AG04450 (cell line): Measurements from ENCODE around the gene IRGC. TPM values are rescaled to one million over a fixed set of nuclear protein-coding genes. Genes with fewer than 3 reads are reported as not detected.

Experiments used
- CTCF ChIA-PET: fragments of 300-600, 350-600 bp; formaldehyde crosslinking; extraction: SDS; loops from one replicate; lab custom pipeline; 2022; ENCODE audit warnings: antibody characterized with exemption, inconsistent platforms; lab: Charles Lee
- POLR2A ChIA-PET: fragments of 350-600 bp; formaldehyde crosslinking; extraction: SDS; loops from one replicate; lab custom pipeline; 2021; ENCODE audit warnings: antibody characterized with exemption, inconsistent platforms; lab: Yijun Ruan, JAX
- DNase-seq: peaks from one replicate; pipeline ENCODE4 v3.0.0-alpha.2; 2011; ENCODE audit warnings: low read depth, low spot score
- H3K27ac ChIP-seq: one replicate; pipeline ENCODE4 v1.5.1; 2012; ENCODE audit warnings: low read depth, low read length, control low read depth
- H3K27me3 ChIP-seq: one replicate; pipeline ENCODE4 v1.6.0; 2012; ENCODE audit warnings: low read length; ENCODE audit not compliant: control insufficient read depth, insufficient read depth
- H3K4me3 ChIP-seq: 2 replicates; pipeline ENCODE4 v1.5.1; 2011; ENCODE audit warnings: mild to moderate bottlenecking, low read depth, low read length, control low read depth
- H3K9me3 ChIP-seq: 2 replicates; pipeline ENCODE4 v1.5.1; 2012; ENCODE audit warnings: low read length; ENCODE audit not compliant: control insufficient read depth, insufficient read depth
- polyA plus RNA-seq: library from polyadenylated mRNA; depleted of rRNA; stranded (reverse); fragments of >200 nt; gene quantifications from 2 replicates; pipeline ENCODE4 v1.2.3, GENCODE V29; 2011
- TF ChIP-seq, protein P1 (sequence below): IDR thresholded peaks from 2 replicates; pipeline ENCODE4 v1.5.1; 2011; ENCODE audit warnings: low read depth, low read length, control low read depth, inconsistent platforms

The IRGC gene
- polyA plus RNA-seq, 1 experiment = not detected

DNA sequence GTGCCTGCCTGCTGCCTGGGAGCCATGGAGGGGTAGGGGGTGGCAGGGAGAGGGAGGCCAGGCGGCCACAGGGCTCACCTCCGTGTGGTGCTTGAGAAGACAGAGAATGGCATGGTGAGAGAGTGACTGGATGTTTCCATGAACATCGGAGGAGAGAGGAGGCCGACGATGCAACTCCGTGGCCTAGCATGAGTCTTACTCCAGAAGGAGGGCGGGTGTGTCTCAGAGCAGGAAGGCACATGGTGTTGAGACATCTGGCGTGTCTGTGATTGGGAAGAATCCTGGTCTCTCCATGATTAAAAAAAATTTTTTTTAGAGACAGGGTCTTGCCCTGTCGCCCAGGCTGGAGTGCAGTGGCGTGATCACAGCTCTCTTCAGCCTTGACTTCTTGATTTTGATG, 5.1 kb downstream of the IRGC start:
- no peak overlapping the region for H3K27ac ChIP-seq
- TF ChIP-seq, protein P1, sequence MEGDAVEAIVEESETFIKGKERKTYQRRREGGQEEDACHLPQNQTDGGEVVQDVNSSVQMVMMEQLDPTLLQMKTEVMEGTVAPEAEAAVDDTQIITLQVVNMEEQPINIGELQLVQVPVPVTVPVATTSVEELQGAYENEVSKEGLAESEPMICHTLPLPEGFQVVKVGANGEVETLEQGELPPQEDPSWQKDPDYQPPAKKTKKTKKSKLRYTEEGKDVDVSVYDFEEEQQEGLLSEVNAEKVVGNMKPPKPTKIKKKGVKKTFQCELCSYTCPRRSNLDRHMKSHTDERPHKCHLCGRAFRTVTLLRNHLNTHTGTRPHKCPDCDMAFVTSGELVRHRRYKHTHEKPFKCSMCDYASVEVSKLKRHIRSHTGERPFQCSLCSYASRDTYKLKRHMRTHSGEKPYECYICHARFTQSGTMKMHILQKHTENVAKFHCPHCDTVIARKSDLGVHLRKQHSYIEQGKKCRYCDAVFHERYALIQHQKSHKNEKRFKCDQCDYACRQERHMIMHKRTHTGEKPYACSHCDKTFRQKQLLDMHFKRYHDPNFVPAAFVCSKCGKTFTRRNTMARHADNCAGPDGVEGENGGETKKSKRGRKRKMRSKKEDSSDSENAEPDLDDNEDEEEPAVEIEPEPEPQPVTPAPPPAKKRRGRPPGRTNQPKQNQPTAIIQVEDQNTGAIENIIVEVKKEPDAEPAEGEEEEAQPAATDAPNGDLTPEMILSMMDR = no peak
- no peak for DNase-seq
- POLR2A ChIA-PET = interaction anchor here (0.6 to 1.2 kb wide), 2 partner anchors 51 to 71 kb away, joined by 4 read pairs; partner anchors contain the start of gene PLAUR
- CTCF ChIA-PET = interaction anchor here (1.0 kb wide), 1 partner anchor 24 kb away, joined by 3 read pairs; no protein-coding TSS in a partner anchor
- peaks cover 6% of the 10 kb centered on the region; the same call in 1 of the 2 replicates for H3K9me3 ChIP-seq
- no peaks in the 10 kb centered on the region for H3K27me3 ChIP-seq
- H3K4me3 ChIP-seq = no peak overlapping the region

DNA sequence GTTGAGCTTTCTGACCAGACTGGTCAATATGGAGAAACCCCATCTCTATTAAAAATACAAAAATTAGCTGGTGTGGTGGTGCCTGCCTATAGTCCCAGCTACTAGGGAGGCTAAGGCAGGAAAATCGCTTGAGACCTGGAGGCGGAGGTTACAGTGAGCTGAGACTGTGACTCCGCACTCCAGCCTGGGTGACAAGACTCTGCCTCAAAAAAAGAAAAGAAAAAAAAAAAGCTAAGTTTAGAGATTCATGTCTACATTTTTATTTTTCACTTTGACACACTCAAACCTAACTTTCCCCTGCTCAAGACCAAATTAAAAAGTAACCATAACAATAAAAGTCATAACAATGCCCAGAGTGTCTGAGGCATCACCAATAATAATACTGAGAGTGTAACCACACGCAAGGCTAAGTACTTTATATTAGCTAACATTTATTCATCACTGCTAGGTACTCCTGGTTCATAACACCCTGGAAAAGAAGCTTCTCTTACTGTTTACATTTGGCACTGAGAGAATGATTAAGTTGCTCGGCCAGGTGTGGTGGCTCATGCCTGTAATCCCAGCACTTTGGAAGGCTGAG, 5.7 kb downstream of the IRGC start:
- POLR2A ChIA-PET = interaction anchor here (0.6 to 1.2 kb wide), 4 partner anchors 21 to 118 kb away, joined by 3 to 4 read pairs (median 4); partner anchors contain the start of gene PLAUR
- Histone ChIP-seq H3K4me3 (no peak overlapping the region), H3K27me3 (no peaks in the 10 kb centered on the region), H3K27ac (no peak overlapping the region), H3K9me3 (peaks cover 6% of the 10 kb centered on the region; the same call in 1 of the 2 replicates)
- DNase-seq = no peak
- CTCF ChIA-PET = no interaction called here
- TF ChIP-seq, protein P1 = no peak

DNA sequence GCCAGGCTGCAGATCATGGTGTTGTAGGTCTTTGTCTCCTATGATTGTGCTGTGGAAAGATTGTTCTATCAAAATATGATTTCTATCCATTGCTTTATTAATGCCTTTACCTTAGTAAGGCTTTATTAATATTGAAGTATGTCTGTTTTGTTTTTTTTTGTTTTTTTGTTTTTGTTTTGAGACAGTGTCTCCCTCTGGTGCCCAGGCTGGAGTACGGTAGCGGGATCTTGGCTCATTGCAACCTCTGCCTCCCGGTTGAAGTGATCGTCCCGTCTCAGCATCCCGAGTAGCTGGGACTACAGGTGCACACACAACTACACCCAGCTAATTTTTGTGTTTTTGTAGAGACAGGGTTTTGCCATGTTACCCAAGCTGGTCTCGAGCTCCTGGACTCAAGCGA, 7.7 kb downstream of the IRGC start:
- no peak overlapping the region for H3K27ac ChIP-seq
- ChIA-PET CTCF (no interaction called here), POLR2A (interaction anchor here (1.7 kb wide), 1 partner anchor 55 kb away, joined by 3 read pairs; no protein-coding TSS in a partner anchor)
- no peak overlapping the region for H3K4me3 ChIP-seq
- H3K27me3 ChIP-seq = no peaks in the 10 kb centered on the region
- TF ChIP-seq, protein P1 = peak; percentile 20
- DNase-seq = no peak
- peaks cover 6% of the 10 kb centered on the region; the same call in 1 of the 2 replicates for H3K9me3 ChIP-seq

DNA sequence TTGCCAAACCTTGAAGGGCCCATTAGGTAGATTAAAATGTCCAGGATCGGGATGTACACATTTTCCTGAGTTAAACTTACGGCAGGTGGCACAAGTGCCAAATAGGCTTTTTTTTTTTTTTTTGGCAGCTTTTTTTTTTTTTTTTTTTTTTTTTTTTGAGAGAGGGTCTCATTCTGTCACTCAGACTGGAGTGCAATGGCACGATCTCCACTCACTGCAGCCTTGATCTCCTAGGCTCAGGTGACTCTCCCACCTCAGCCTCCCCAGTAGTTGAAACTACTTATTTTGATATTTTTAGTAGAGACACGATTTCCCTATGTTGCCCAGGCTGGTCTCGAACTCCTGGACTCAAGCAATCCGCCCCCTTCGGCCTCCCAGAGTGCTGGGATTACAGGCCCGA, 9.0 kb downstream of the IRGC start:
- no peak overlapping the region for H3K4me3 ChIP-seq
- ChIA-PET POLR2A (interaction anchor here (0.6 to 1.7 kb wide), 3 partner anchors 11 to 618 kb away, joined by 3 read pairs; no protein-coding TSS in a partner anchor), CTCF (interaction anchor here (0.6 to 1.4 kb wide), 2 partner anchors 56 to 130 kb away, joined by 4 read pairs; no protein-coding TSS in a partner anchor)
- TF ChIP-seq, protein P1 = no peak
- H3K27me3 ChIP-seq = no peaks in the 10 kb centered on the region
- H3K27ac ChIP-seq = no peak overlapping the region
- H3K9me3 ChIP-seq = no peaks in the 10 kb centered on the region; the same call in 1 of the 2 replicates
- no peak for DNase-seq

DNA sequence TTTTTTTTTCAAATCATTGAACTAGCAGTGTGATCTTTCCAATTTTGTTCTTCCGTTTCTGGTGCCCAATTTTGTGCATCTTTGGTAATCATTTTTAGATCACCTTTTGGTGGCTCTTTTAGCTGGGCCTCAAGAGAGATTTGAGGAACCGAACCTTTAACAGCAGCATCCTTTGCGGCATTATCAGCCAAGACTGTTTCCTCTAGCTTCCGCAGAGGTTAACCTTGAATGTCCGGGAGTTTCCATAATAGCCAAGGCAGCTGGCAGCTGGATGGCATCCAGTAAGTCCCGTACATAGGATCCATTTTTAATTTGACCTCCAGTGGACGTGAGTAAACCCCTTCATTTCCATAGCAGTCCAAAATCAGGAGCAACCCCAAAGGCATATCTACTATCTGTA, 9.6 kb downstream of the IRGC start:
- ChIA-PET POLR2A (interaction anchor here (0.6 to 1.2 kb wide), 4 partner anchors 10 to 618 kb away, joined by 3 read pairs; no protein-coding TSS in a partner anchor), CTCF (interaction anchor here (0.6 to 1.4 kb wide), 2 partner anchors 57 to 131 kb away, joined by 4 read pairs; no protein-coding TSS in a partner anchor)

More for the DNA sequence above, 9.6 kb downstream of the IRGC start:
- no peak overlapping the region for H3K4me3 ChIP-seq
- H3K9me3 ChIP-seq = no peaks in the 10 kb centered on the region; the same call in 1 of the 2 replicates
- H3K27me3 ChIP-seq = no peaks in the 10 kb centered on the region
- no peak for DNase-seq
- H3K27ac ChIP-seq = no peak overlapping the region
- TF ChIP-seq, protein P1 = no peak
